ENCODE data around the gene PIAS1. TPM values are rescaled to one million over a fixed set of nuclear protein-coding genes. Genes with fewer than 3 reads are reported as not detected.
"Not testable (repeated sequence)": the region's sequence is repeated elsewhere in the genome, so short reads cannot be mapped to it uniquely, and the experiment has no call there.

Gene PIAS1
- total RNA-seq, 4 donors from 2014 or later = 31.6 to 70.9 (median 40.3) TPM

DNA sequence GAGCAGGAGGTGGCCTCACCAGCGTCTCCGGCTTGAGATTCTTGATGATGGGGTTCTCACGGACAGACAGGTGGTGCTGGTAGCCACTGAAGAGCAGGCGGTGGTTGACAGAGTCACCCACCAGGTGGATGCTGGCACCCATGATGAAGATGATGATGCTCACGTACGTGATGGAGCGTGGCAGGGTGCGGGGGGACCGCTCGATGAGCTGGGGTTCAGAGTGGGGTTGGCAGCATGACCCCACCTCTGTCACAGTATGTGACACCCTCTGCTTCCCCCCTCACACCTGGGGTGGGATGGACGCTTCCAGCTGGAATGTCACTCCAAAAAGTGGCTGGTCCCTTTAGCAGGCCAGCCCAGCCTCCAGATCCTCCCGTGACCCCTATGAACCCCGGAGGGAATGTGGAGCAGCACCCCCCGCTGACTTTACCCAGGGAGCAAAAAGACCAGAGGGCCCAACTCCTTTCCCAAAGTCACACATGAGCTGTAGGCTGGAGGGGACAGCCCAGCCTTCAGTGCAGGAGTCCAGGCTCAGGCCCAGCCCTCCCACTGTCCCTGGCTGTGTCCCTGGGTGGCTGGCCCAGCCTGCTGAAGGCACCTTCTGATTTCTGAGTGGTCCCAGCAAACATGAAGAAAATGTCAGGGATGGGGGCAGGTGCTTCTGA lies 157.7 kb downstream of the PIAS1 start:
- TF ChIP-seq, protein P1, sequence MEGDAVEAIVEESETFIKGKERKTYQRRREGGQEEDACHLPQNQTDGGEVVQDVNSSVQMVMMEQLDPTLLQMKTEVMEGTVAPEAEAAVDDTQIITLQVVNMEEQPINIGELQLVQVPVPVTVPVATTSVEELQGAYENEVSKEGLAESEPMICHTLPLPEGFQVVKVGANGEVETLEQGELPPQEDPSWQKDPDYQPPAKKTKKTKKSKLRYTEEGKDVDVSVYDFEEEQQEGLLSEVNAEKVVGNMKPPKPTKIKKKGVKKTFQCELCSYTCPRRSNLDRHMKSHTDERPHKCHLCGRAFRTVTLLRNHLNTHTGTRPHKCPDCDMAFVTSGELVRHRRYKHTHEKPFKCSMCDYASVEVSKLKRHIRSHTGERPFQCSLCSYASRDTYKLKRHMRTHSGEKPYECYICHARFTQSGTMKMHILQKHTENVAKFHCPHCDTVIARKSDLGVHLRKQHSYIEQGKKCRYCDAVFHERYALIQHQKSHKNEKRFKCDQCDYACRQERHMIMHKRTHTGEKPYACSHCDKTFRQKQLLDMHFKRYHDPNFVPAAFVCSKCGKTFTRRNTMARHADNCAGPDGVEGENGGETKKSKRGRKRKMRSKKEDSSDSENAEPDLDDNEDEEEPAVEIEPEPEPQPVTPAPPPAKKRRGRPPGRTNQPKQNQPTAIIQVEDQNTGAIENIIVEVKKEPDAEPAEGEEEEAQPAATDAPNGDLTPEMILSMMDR (IDR thresholded peaks at IDR 0.05) = no peak
- DNase-seq (ENCODE audit: low spot score) (peak; percentile 9), ATAC-seq (ENCODE audit: low FRiP score) (no peak)

DNA sequence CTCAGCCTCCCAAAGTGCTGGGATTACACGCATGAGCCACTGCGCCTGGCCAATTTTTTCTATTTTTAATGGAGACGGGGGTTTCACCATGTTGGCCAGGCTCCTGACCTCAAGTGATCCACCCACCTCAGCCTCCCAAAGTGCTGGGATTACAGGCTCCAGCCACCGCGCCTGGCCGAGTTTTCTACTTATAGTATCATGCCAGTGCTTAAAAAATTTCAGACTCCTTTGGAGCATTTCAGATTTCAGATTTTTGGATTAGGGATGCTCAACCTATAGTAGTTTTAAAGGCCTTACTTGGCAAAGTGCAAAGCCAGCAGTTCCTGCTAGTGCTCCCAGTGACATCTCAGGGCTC lies 159.4 kb downstream of the PIAS1 start:
- not testable (repeated sequence) for DNase-seq (ENCODE audit: low spot score); ATAC-seq (ENCODE audit: low FRiP score)

DNA sequence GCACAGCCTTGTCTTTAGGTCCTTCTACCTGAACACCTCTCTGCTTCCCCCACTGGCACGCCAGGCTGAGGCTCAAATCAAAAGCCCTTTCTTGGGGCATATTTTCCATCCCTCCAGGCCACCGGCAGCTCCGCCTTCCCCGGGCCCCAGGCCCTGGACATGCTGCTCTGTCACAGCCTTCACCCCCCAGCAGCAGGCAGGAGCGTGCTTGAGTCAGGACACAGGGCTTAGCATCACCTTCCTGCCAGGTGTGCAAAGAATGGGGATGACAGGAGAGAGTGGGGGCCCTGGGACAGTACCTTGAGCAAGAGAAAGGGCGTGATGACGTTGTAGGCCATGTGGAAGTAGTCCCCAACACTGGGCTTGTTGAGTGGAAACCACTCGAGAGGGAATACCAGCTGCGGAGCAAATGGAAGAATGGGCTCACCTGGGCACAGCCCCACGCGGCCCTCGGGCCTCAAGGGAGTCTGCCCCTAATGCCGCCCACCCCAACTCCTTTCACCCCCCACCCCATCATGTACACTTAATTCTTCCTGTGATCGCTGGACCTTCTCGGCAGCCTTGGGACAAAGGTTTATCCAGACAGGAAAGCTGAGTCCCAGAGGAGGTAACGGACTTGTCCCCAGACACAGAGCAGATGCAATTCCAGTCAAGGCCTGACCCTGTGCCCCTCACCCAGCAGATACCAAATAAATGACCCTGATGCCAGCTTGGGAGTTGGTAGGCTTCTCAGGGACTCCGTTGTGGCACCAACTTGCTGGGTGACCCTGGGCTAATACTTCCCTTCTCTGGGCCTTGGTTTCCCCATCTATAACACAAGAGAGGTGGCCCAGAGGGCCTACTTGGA lies 160.1 kb downstream of the PIAS1 start:
- ATAC-seq (ENCODE audit: low FRiP score) (no peak), DNase-seq (ENCODE audit: low spot score) (no peak)
- TF ChIP-seq, protein P1 (IDR thresholded peaks at IDR 0.05) = no peak

DNA sequence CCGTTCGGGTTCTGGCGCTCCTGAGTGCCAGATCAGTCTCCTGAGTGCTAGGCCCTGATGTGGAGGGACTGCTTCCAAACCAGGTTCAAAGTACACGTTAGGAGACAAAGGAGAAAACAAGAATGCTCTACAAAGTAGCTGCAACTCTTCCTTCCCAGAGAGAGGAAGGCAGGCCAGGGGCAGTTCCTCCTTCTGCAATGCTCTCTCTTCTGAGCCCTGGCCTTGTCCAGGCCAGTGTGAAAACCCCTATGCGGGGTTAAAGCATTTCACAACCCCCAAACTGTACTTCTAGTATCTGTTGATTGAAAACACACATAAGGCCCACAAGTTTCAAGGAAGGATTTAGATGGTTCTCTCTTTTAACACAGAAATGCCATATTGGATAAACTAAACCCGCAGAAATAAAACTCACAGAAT lies 160.7 kb downstream of the PIAS1 start:
- DNase-seq (ENCODE audit: low spot score) (no peak), ATAC-seq (ENCODE audit: low FRiP score) (no peak)
- TF ChIP-seq, protein P1 (IDR thresholded peaks at IDR 0.05) = no peak

DNA sequence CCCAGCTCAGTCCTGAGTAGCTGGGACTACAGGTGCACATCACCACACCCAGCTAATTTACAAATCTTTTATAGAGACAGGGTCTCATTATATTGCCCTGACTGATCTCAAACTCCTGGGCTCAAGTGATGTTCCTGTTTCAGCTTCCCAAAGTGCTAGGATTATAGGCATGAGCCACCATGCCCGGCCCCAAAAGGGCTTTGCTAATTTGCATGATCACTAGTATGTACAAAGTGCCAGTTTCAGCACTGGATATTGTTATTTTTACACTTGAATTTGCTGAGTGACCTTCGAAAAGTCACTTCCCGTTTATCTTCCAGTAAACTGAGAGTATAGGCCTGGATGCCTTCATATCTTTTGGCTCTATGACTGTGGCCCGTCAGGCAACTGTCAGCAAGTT lies 163.2 kb downstream of the PIAS1 start:
- ATAC-seq (ENCODE audit: low FRiP score) = no peak
- TF ChIP-seq, protein P1 (IDR thresholded peaks at IDR 0.05) = no peak
- DNase-seq (ENCODE audit: low spot score) = no peak

DNA sequence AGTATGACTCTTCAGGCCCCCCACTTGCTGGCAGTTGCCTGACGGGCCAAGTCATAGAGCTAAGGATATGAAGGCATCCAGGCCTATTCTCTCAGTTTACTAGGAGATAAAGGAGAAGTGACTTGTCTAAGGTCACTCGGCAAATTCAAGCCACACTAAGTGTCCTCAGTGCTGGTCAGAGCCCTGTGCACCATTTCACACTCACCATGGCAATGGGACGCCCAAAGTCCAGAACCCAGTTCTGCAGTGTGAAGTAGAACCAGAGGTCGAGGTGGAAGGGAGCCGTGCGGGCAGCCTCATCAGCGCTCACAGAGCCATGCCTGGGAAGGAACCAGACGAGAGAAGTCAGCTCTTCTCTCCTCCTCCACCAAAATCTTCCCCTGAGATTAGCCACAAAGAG lies 164.2 kb downstream of the PIAS1 start:
- DNase-seq (ENCODE audit: low spot score) (no peak), ATAC-seq (ENCODE audit: low FRiP score) (no peak)
- TF ChIP-seq, protein P1 (IDR thresholded peaks at IDR 0.05) = no peak

DNA sequence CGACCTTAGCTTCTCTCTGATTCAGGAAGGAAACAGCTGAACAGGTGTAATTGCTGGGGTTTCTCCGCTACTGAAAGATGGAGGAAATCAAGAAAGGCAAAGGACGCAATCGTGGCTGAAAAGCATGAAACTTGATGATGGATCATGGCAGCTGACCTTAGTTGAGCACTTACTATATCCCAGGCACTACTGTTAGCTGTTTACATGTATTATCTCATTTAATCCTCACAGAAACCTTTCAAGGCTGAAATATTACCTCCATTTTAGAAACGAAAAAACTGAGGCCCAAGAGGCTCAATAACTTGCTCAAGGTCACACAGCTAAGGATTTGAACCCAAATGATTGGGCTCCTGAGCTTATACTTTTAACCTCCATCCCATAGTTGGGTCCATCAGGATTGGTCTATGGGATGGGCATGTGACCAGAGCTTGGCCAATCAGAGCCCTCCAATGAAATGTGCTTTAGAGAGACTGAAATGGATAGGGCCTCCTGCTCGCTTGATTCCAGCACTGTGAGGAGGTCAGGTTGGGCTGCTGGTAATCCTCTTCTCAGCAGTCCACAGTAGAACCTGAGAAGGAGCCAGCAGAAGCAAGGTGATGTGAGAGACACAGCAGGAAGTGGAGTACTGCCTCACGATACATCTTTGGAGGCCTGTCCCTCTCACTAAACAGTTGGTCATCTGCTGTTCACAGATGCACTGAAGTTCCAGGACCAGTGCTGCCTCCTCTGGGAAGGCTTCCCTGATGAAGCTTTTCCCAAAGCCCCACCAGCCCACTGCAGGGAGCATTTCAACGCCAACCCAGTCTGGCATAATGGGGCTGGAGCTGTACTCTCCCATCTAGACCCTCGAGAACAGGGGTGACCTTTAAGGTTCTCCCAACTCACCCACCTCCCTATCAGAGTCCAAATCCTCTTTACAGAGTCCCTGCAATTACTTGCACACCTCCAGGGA lies 165.0 kb downstream of the PIAS1 start:
- ATAC-seq (ENCODE audit: low FRiP score) = no peak
- DNase-seq (ENCODE audit: low spot score) = peak; percentile 16

More for the DNA sequence above, 165.0 kb downstream of the PIAS1 start:
- TF ChIP-seq, protein P1 (IDR thresholded peaks at IDR 0.05) = no peak

Data from omental fat pad (tissue), 4 donors.